Measurements from ENCODE around the gene TMEM132D.
"Not testable (repeated sequence)": the region's sequence is repeated elsewhere in the genome, so short reads cannot be mapped to it uniquely, and the experiment has no call there.

TMEM132D gene

GRCh38 chr12:129563266-129563665, 340.6 kb downstream of the TMEM132D start:
- no peak for TF ChIP-seq JUND (IDR thresholded peaks at IDR 0.05; ENCODE audit: low read depth)
- no peak for DNase-seq (ENCODE audit: low read depth in 1 of 2, low spot score in 1 of 2)
- in situ Hi-C loops (cut with HindIII; ENCODE audit: low pct_unique_long_range_greater_than_20kb, low sequenced_read_pairs) = no loop called here

DNA sequence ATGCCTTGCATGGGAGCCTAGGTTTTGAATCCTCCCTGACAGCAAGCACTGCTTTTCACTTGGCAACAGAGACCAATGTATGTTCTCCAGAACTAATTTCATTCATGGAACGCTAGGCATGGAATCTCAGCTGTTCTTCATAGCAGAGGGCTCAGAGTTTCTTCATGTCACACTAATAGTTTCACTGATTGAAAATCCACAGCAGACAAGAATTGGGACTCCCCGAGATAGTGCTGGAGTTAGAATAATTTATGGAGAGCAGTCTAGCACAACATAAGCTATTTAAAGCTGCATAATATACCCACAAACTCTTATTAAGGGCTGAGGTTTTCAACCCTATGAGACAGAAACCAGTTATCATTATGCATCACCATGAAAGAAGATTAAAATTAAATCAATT, 342.5 kb downstream of the TMEM132D start:
- DNase-seq (ENCODE audit: low read depth in 1 of 2, low spot score in 1 of 2) = no peak
- in situ Hi-C loops (cut with HindIII; ENCODE audit: low pct_unique_long_range_greater_than_20kb, low sequenced_read_pairs) = no loop called here
- TF ChIP-seq JUND (IDR thresholded peaks at IDR 0.05; ENCODE audit: low read depth) = no peak

DNA sequence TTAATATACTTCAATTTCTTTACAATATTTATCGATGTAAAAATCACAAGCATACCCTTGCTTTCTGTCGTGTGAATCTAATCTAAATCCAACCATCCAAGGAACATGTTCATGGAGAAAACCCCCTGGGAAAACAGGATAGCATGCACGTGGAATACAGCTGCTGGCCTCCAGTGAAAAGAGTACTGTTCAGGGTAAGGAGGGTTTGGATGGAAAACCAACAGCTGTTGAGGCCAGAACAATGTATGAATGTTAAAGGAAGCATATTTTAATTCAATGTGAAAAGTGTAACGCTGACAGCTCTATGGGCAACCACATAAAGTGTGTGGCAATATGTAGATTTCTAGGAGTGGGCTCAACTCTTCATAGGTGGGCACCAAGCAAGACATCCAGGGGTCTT, 344.0 kb downstream of the TMEM132D start:
- no peak for TF ChIP-seq JUND (IDR thresholded peaks at IDR 0.05; ENCODE audit: low read depth)
- in situ Hi-C loops (cut with HindIII; ENCODE audit: low pct_unique_long_range_greater_than_20kb, low sequenced_read_pairs) = no loop called here
- DNase-seq (ENCODE audit: low read depth in 1 of 2, low spot score in 1 of 2) = no peak

DNA sequence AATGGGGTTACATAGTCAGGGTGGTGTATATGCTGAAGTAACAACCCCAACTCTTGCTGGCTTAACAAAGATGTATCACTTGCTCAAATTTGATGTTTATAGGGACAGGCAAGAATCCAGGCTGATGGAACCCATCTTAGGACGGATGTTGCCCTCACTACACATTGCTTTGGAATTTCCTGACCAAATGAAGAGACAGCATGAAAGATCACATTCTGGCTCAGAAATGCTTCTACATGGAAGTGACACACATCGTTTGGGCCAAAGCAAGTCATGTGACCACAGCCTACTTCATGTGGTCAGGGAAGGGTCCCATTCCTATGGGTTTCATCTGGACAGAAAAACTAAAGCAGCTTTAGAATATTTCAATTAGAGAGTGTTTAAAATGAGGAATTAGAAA, 345.8 kb downstream of the TMEM132D start:
- in situ Hi-C loops (cut with HindIII; ENCODE audit: low pct_unique_long_range_greater_than_20kb, low sequenced_read_pairs) = no loop called here
- no peak for TF ChIP-seq JUND (IDR thresholded peaks at IDR 0.05; ENCODE audit: low read depth)
- DNase-seq (ENCODE audit: low read depth in 1 of 2, low spot score in 1 of 2) = no peak

- no peak for DNase-seq (ENCODE audit: low read depth in 1 of 2, low spot score in 1 of 2)
- TF ChIP-seq JUND (IDR thresholded peaks at IDR 0.05; ENCODE audit: low read depth) = no peak
- in situ Hi-C loops (cut with HindIII; ENCODE audit: low pct_unique_long_range_greater_than_20kb, low sequenced_read_pairs) = no loop called here
These were observed 347.7 kb downstream of the TMEM132D start for GRCh38 chr12:129556082-129556481.

- in situ Hi-C loops (cut with HindIII; ENCODE audit: low pct_unique_long_range_greater_than_20kb, low sequenced_read_pairs) = no loop called here
- DNase-seq (ENCODE audit: low read depth in 1 of 2, low spot score in 1 of 2) = peak in 1 of 2 experiments; percentile 6
- TF ChIP-seq JUND (IDR thresholded peaks at IDR 0.05; ENCODE audit: low read depth) = no peak
These were observed 350.7 kb downstream of the TMEM132D start for GRCh38 chr12:129552996-129553750.

GRCh38 chr12:129551441-129551840, 352.4 kb downstream of the TMEM132D start:
- no peak for TF ChIP-seq JUND (IDR thresholded peaks at IDR 0.05; ENCODE audit: low read depth)
- DNase-seq (ENCODE audit: low read depth in 1 of 2, low spot score in 1 of 2) = no peak
- in situ Hi-C loops (cut with HindIII; ENCODE audit: low pct_unique_long_range_greater_than_20kb, low sequenced_read_pairs) = no loop called here

DNA sequence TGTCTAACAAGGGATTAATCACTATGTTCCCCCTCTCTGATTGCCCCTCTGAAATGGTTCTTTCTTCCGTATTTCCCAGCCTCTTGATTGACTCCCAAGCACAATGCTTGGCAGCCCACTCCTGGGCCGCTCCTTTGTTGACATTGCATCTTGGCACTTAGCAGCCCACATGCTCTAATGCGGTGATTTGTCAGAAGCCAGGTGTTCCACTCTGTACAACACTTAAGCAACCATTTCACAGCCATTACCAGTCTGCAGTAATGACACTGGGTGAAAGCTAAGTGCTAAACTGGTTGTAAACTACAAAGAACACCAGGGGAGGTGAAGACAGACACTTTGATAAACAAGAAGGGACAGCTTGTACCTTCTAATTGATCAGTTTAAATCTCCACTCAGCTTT, 353.5 kb downstream of the TMEM132D start:
- in situ Hi-C loops (cut with HindIII; ENCODE audit: low pct_unique_long_range_greater_than_20kb, low sequenced_read_pairs) = no loop called here
- no peak for TF ChIP-seq JUND (IDR thresholded peaks at IDR 0.05; ENCODE audit: low read depth)
- no peak for DNase-seq (ENCODE audit: low read depth in 1 of 2, low spot score in 1 of 2)

DNA sequence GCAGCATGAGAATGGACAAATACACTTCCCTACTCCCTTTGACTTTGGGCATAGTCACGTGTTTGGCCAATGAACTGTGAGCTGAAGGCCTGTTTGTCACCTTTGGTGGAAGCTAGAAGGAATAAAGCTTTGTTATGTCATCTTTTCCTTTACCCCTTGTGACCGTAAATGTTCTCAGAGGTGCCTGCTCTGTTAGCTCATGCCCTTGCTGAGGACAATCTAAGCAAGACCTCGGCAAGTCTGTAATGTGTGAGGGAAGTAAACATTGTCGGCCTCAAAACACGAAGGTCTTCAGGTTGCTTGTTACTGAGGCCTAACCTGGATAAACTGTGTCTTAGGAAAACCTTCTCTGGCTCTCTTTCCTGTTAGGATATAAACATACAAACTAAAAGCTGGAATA, 354.2 kb downstream of the TMEM132D start:
- in situ Hi-C loops (cut with HindIII; ENCODE audit: low pct_unique_long_range_greater_than_20kb, low sequenced_read_pairs) = no loop called here
- DNase-seq (ENCODE audit: low read depth in 1 of 2, low spot score in 1 of 2) = no peak
- TF ChIP-seq JUND (IDR thresholded peaks at IDR 0.05; ENCODE audit: low read depth) = no peak

DNA sequence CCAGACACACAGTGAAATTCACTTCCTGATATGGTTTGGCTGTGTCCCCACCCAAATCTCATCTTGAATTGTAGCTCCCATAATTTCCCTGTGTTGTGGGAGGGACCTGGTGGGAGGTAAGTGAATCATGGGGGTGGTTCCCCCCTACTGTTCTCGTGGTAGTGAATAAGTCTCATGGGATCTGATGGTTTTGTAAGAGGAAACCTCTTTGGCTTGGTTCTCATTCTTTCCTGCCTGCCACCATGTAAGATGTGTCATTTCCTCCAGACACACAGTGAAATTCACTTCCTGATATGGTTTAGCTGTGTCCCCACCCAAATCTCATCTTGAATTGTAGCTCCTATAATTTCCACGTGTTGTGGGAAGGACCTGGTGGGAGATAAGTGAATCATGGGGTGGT, 354.8 kb downstream of the TMEM132D start:
- in situ Hi-C loops (cut with HindIII; ENCODE audit: low pct_unique_long_range_greater_than_20kb, low sequenced_read_pairs); DNase-seq (ENCODE audit: low read depth in 1 of 2, low spot score in 1 of 2): not testable (repeated sequence)

- in situ Hi-C loops (cut with HindIII; ENCODE audit: low pct_unique_long_range_greater_than_20kb, low sequenced_read_pairs) = no loop called here
- DNase-seq (ENCODE audit: low read depth in 1 of 2, low spot score in 1 of 2) = no peak
- TF ChIP-seq JUND (IDR thresholded peaks at IDR 0.05; ENCODE audit: low read depth) = no peak
These were observed 359.1 kb downstream of the TMEM132D start for GRCh38 chr12:129544716-129545115.

- DNase-seq (ENCODE audit: low read depth in 1 of 2, low spot score in 1 of 2) = no peak
- no peak for TF ChIP-seq JUND (IDR thresholded peaks at IDR 0.05; ENCODE audit: low read depth)
- in situ Hi-C loops (cut with HindIII; ENCODE audit: low pct_unique_long_range_greater_than_20kb, low sequenced_read_pairs) = no loop called here
These were observed 362.9 kb downstream of the TMEM132D start for GRCh38 chr12:129540954-129541353.

- DNase-seq (ENCODE audit: low read depth in 1 of 2, low spot score in 1 of 2) = no peak
- no peak for TF ChIP-seq JUND (IDR thresholded peaks at IDR 0.05; ENCODE audit: low read depth)
- in situ Hi-C loops (cut with HindIII; ENCODE audit: low pct_unique_long_range_greater_than_20kb, low sequenced_read_pairs) = no loop called here
These were observed 363.6 kb downstream of the TMEM132D start for GRCh38 chr12:129540249-129540648.

GRCh38 chr12:129538724-129539335, 365.0 kb downstream of the TMEM132D start:
- DNase-seq (ENCODE audit: low read depth in 1 of 2, low spot score in 1 of 2); in situ Hi-C loops (cut with HindIII; ENCODE audit: low pct_unique_long_range_greater_than_20kb, low sequenced_read_pairs): not testable (repeated sequence)

All from T47D (cell line).